Inferior parietal cortex (tissue), 1 donor: ENCODE measurements around the gene ZBTB7A.

ENCODE experiments used
- DNase-seq: peaks from one replicate; pipeline ENCODE4 v3.0.0-alpha.2; 2016; ENCODE audit errors: extremely low spot score

Gene ZBTB7A

GRCh38 chr19:4094291-4094690 lies 27.6 kb upstream of the ZBTB7A start:
- DNase-seq = no peak

- no peak for DNase-seq
These were observed 27.0 kb upstream of the ZBTB7A start for GRCh38 chr19:4093643-4094175.

GRCh38 chr19:4090356-4091220 lies 23.9 kb upstream of the ZBTB7A start:
- no peak for DNase-seq

GRCh38 chr19:4089946-4090345 lies 23.2 kb upstream of the ZBTB7A start:
- no peak for DNase-seq

- DNase-seq = no peak
These were observed 22.8 kb upstream of the ZBTB7A start for GRCh38 chr19:4089400-4089908.

- DNase-seq = no peak
These were observed 22.3 kb upstream of the ZBTB7A start for GRCh38 chr19:4088975-4089374.

- DNase-seq = no peak
These were observed 21.3 kb upstream of the ZBTB7A start for GRCh38 chr19:4087787-4088679.

GRCh38 chr19:4086411-4086867 lies 19.7 kb upstream of the ZBTB7A start:
- no peak for DNase-seq

GRCh38 chr19:4084547-4084877 lies 17.8 kb upstream of the ZBTB7A start:
- DNase-seq = no peak

GRCh38 chr19:4083677-4084546 lies 17.2 kb upstream of the ZBTB7A start:
- DNase-seq = no peak

- DNase-seq = no peak
These were observed 15.5 kb upstream of the ZBTB7A start for GRCh38 chr19:4082172-4082571.

- DNase-seq = no peak
These were observed 14.9 kb upstream of the ZBTB7A start for GRCh38 chr19:4081441-4082129.

- DNase-seq = no peak
These were observed 13.8 kb upstream of the ZBTB7A start for GRCh38 chr19:4080473-4080872.

- peak; percentile 14 for DNase-seq
These were observed 11.3 kb upstream of the ZBTB7A start for GRCh38 chr19:4077800-4078684.

GRCh38 chr19:4077007-4077374 lies 10.3 kb upstream of the ZBTB7A start:
- no peak for DNase-seq

- no peak for DNase-seq
These were observed 8.7 kb upstream of the ZBTB7A start for GRCh38 chr19:4075373-4075772.

GRCh38 chr19:4071610-4072009 lies 4.9 kb upstream of the ZBTB7A start:
- DNase-seq = no peak

GRCh38 chr19:4069331-4069959 lies 2.7 kb upstream of the ZBTB7A start:
- no peak for DNase-seq
